HuH-7.5 (cell line): ENCODE data around the gene CTSE.

Experiments
- DNase-seq: peaks from one replicate; pipeline ENCODE4 v3.0.0; 2011; ENCODE audit warnings: low spot score

Gene CTSE

DNA sequence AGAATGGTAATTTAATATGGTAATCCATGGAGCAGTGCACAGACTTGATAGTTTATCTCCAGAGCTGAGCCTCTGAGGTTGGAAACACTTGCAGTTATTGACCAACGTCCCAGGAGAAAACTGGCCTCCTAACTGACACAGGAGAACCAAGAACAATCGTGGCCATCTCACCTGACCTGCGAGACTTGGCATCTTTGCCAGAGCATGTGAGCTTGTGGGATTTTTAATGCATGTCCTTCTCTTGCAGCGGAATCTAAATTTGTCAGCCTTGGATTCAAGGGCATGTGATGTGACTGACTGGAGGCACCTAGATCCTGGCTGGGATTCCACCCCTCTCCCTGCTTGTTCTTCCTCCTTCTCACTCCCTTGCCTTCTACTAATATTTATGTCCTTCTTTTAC lies 52.6 kb downstream of the CTSE start:
- DNase-seq = no peak

DNA sequence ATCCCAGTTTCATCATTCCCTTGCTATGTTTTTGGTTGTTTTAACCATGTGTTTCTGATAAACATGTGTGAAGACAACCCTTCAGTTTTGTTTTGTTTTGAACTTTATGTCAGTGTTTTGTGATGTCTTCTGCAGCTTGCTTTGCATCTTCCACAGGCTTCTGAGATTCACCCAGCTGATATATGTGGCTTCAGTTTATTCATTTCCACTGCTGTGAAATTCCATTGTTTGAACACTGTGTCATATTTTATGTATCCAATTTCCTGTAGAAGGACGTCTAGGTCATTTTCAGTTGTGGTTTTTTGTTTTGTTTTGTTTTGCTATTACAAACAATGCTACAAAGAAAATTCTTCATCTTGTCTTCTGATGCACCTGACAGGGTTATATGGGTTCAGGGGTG lies 53.2 kb downstream of the CTSE start:
- DNase-seq = no peak

GRCh38 chr1:205969229-205969628 lies 54.5 kb downstream of the CTSE start:
- no peak for DNase-seq

DNA sequence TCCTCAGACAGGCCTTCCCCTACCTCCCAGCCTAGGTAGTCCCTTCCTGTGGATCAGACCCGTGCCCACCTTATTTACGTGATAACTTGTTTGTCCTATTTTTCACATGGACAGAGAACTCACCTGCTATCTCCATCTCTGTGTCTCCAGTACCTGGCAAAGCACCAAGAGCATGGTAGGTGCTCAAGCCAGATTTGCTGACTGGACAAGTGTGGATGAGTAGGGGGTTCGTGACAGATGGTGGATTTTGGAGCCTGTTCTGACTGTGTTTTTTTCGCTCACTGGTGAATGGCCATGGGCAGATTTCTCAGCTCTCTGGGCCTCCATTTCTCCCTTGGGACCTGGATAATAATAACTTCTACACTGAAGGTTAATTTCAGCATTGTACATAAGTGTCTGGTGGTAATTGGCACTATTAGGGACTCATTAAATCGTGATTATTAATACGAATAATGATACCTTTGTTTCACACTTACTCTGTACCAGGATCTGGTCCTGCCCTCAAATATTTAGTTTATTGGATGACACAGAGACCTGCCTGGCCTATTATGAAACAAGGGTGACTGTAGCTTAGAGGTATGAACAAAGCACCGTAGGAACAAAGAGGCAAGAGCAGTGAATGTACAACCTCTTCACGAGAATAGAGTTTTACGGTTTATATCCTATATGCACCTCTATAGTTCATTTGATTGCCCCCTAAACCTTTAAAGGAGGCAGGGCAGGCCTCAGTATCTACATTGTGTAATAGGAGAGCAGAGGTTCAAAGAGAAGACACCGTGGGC lies 56.0 kb downstream of the CTSE start:
- no peak for DNase-seq

GRCh38 chr1:205965036-205965884 lies 58.4 kb downstream of the CTSE start:
- DNase-seq = no peak

DNA sequence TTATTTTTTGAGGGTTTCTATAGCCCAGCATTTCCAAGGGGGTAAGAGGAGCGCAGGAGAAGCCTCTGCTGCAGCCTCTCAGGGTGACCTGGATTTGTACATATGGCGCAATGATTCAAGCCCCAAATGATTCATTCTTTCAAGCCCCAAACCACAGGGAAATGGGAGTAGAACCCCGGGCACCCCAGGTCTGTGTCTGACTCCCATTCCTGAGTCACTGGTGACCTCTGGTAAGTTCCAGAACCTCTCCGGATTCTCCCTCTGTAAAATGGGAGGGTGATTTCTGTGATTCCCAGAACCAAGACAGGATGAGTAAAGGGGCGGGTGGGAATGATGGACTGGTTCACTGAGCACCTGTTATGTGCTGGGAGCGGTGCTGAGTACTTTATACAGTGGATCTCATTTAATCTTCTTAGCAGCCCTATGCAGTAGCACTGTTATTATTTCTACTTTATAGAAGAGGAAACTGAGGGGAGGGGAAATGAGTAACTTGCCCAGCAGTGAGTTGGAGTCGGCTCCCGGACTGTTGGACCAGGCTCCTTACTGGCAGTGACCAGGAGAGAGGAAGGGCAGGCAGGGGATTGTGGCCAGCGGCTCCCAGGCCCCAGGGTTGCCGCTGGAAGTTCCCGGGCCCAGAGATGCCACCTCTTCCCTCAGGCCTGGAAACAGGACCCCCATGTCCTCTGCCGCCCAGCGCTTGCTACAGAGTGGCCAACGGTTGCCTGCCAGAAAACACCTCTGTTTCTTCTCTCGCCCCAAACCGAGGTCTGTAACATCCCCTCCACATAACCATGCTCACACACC lies 60.1 kb downstream of the CTSE start:
- no peak for DNase-seq

DNA sequence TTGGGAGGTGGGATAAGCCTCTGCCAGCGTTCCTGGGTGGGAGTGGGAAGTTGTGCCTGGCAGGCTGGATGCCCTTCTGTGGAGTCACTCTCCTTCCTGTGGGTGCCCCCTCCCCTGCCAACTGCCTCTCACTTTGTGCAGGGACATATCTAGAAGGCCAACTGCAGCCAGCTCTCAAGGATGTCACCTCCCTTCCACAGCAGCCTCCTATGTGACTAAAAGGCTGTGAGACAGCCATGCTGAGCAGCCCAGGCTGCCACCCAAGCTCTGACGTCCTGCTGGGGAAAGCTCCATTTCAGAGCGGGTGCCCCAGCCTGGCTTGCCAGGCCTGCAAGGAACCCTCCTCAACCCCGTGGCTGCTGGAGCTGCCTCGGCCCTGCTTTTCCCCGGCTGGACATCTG lies 60.9 kb downstream of the CTSE start:
- no peak for DNase-seq

- DNase-seq = no peak
These were observed 61.5 kb downstream of the CTSE start for GRCh38 chr1:205961991-205962820.

- DNase-seq = no peak
These were observed 62.3 kb downstream of the CTSE start for GRCh38 chr1:205961405-205961804.

DNA sequence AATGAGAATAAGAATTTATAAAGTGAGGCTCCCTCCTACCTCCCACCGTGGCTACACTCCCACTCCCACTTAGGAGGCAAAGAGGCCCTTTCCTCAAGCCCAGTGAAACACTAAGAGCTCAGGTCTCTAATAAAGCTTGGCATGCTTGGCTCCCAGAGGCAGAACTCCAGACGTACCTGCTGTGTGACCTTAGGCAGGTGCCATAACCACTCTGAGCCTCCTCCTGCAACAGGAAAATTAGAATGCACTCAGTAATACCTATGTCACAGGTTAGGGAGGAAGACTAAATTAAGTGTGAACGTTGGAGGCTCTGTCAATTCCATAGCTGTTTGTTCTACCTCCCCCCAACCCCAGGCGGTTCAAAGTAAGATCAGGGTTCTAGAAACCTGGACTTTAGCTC lies 63.9 kb downstream of the CTSE start:
- DNase-seq = no peak
